Activated B cell treated with CpG ODN at 0.5 μM for 24 hours (primary cell): Measurements from ENCODE around the gene SCD5. TPM values are rescaled to one million over a fixed set of nuclear protein-coding genes. Genes with fewer than 3 reads are reported as not detected.

ENCODE experiments used
- ATAC-seq: fragments of 200-7000 bp; cut with Tn5 transposase; one replicate; pipeline ENCODE4 v1.10.0; 2021; ENCODE audit warnings: low read depth, mild to moderate bottlenecking, moderate library complexity
- CTCF ChIA-PET: fragments of 350-600 bp; sonication (Branson Sonifier 250); formaldehyde crosslinking; loops from one replicate; lab custom pipeline; 2021; ENCODE audit warnings: antibody characterized with exemption; lab: Charles Lee
- POLR2A ChIA-PET: fragments of 350-600 bp; sonication (Branson Sonifier 250); formaldehyde crosslinking; loops from one replicate; lab custom pipeline; 2021; ENCODE audit warnings: antibody characterized with exemption; lab: Charles Lee
- DNase-seq: peaks from one replicate; pipeline ENCODE4 v3.0.0; 2022
- H3K27ac Mint-ChIP-seq: one replicate; pipeline ENCODE4 v1.8.0; 2020; ENCODE audit warnings: mixed read lengths
- H3K27me3 Mint-ChIP-seq: one replicate; pipeline ENCODE4 v1.8.0; 2021; ENCODE audit warnings: mixed read lengths
- H3K36me3 Mint-ChIP-seq: one replicate; pipeline ENCODE4 v1.8.0; 2021; ENCODE audit warnings: low read depth, mixed read lengths
- H3K4me1 Mint-ChIP-seq: one replicate; pipeline ENCODE4 v1.8.0; 2021; ENCODE audit warnings: mixed read lengths
- H3K4me3 Mint-ChIP-seq: one replicate; pipeline ENCODE4 v1.8.0; 2020; ENCODE audit warnings: mild to moderate bottlenecking, mixed read lengths
- H3K9me3 Mint-ChIP-seq: one replicate; pipeline ENCODE4 v1.8.0; 2020; ENCODE audit warnings: mixed read lengths
- intact Hi-C: fragments of 100-400 bp; cut with micrococcal nuclease; formaldehyde crosslinking; loops from one replicate; pipeline ENCODE4 v1.15.1; 2024
- total RNA-seq: library from RNA; stranded (reverse); gene quantifications from 2 replicates; pipeline ENCODE4 v1.2.3, GENCODE V29; 2022
- TF ChIP-seq, protein P1 (sequence below): fragments of 200-600 bp; IDR thresholded peaks from one replicate; pipeline ENCODE4 v1.8.0; 2022; ENCODE audit warnings: antibody characterized with exemption, mild to moderate bottlenecking

Gene SCD5
- total RNA-seq, 1 donor from 2014 or later: not detected

DNA sequence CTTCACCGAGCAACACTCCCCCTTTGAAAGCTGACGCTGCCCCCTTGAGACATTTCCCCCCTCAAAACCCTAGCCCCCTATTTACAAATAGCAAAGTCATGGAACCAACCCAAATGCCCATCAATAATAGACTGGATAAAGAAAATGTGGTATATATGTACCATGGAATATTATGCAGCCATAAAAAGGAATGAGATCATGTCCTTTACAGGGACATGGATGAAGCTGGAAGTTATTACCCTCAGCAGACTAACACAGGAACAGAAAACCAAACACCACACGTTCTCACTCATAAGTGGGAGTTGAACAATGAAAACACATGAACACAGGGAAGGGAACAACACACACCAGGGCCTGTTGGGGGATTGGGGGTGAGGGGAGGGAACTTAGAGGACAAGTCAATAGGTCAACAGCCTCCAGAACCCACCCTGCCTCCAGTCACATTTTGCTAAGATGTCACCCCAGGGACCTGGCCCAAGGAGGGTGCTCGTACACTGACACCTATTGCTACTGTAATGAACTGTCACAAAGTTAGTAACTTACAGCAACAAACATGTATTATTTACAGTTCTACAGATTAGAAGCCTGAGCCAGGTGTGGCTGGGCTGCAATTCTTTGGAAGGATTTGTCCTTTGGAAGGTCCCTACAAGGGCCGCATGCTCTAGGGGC is 20.6 kb downstream of the SCD5 start:
- H3K9me3 Mint-ChIP-seq: peaks cover 3% of the 10 kb centered on the region
- ChIA-PET POLR2A (no interaction called here), CTCF (no interaction called here)
- intact Hi-C loops: no loop called here
- no peak overlapping the region for H3K27ac Mint-ChIP-seq
- DNase-seq (no peak), ATAC-seq (no peak)
- H3K27me3 Mint-ChIP-seq: peaks cover 5% of the 10 kb centered on the region
- no peaks in the 10 kb centered on the region for H3K4me1 Mint-ChIP-seq
- no peaks in the 10 kb centered on the region for H3K36me3 Mint-ChIP-seq
- TF ChIP-seq, protein P1, sequence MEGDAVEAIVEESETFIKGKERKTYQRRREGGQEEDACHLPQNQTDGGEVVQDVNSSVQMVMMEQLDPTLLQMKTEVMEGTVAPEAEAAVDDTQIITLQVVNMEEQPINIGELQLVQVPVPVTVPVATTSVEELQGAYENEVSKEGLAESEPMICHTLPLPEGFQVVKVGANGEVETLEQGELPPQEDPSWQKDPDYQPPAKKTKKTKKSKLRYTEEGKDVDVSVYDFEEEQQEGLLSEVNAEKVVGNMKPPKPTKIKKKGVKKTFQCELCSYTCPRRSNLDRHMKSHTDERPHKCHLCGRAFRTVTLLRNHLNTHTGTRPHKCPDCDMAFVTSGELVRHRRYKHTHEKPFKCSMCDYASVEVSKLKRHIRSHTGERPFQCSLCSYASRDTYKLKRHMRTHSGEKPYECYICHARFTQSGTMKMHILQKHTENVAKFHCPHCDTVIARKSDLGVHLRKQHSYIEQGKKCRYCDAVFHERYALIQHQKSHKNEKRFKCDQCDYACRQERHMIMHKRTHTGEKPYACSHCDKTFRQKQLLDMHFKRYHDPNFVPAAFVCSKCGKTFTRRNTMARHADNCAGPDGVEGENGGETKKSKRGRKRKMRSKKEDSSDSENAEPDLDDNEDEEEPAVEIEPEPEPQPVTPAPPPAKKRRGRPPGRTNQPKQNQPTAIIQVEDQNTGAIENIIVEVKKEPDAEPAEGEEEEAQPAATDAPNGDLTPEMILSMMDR: no peak
- no peak overlapping the region for H3K4me3 Mint-ChIP-seq

- Mint-ChIP-seq H3K36me3 (no peaks in the 10 kb centered on the region), H3K27me3 (peaks cover 9% of the 10 kb centered on the region), H3K27ac (no peak overlapping the region), H3K9me3 (peaks cover 3% of the 10 kb centered on the region), H3K4me3 (no peak overlapping the region), H3K4me1 (no peaks in the 10 kb centered on the region)
- ATAC-seq (no peak), DNase-seq (no peak)
- intact Hi-C loops: no loop called here
- POLR2A ChIA-PET: no interaction called here
- TF ChIP-seq, protein P1: no peak
- CTCF ChIA-PET: no interaction called here
Observed at GRCh38 chr4:82776925-82777542, 21.6 kb downstream of the SCD5 start.

- ATAC-seq: no peak
- ChIA-PET POLR2A (no interaction called here), CTCF (no interaction called here)
- Mint-ChIP-seq H3K27ac (no peak overlapping the region), H3K27me3 (peaks cover 10% of the 10 kb centered on the region), H3K4me1 (no peaks in the 10 kb centered on the region), H3K36me3 (no peaks in the 10 kb centered on the region), H3K9me3 (peaks cover 3% of the 10 kb centered on the region), H3K4me3 (no peak overlapping the region)
- DNase-seq: no peak
- TF ChIP-seq, protein P1: no peak
- intact Hi-C loops: no loop called here
Observed at GRCh38 chr4:82775243-82775642, 23.4 kb downstream of the SCD5 start.

DNA sequence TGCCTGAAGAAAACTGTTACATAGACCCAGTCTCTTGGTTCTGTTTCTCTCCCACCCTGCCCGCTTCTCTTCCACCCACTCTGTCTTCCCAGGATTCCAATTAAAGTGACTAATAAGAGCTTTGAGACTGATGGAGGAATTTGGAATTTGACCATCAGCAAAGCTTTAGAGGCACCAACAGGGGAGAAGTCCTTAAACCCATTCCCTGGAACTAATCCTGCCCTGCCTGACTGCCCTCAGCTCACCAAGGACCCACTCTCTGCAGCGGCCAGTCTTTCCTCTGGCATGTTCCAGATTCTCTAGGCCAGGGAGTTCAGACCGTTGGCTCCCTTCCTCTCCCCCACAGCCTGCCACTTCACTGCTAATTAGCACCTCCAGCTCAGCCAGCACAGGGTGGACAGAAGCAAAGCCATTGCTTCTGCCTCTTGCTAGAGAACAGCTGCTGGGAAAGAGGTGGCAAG is 23.9 kb downstream of the SCD5 start:
- TF ChIP-seq, protein P1: no peak
- peaks cover 3% of the 10 kb centered on the region for H3K9me3 Mint-ChIP-seq
- no peak overlapping the region for H3K27ac Mint-ChIP-seq
- H3K27me3 Mint-ChIP-seq: peaks cover 12% of the 10 kb centered on the region
- no peaks in the 10 kb centered on the region for H3K36me3 Mint-ChIP-seq
- DNase-seq (no peak), ATAC-seq (no peak)
- ChIA-PET CTCF (no interaction called here), POLR2A (no interaction called here)
- intact Hi-C loops: no loop called here
- H3K4me1 Mint-ChIP-seq: no peaks in the 10 kb centered on the region
- H3K4me3 Mint-ChIP-seq: no peak overlapping the region

DNA sequence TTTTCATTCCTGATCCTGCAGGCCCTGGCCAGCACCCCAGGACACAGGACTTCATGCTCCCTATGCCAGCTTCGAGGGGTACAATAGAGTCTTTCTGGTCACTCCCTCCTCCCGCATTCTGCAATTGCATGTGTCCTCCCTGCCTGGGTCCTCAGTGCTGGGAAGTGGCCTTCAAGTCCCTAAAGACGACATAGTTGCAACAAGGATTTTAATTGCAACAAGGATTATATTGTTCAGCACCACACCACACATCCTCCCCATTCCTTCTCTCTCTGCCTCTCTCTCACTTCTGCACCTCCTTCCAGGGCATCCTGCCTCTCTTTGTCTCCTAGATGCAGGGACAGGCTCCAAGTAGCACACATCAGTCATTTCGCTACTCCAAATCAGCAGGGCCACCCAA is 25.5 kb downstream of the SCD5 start:
- Mint-ChIP-seq H3K4me1 (no peaks in the 10 kb centered on the region), H3K27me3 (peaks cover 12% of the 10 kb centered on the region), H3K9me3 (peaks cover 3% of the 10 kb centered on the region), H3K4me3 (no peak overlapping the region), H3K27ac (no peak overlapping the region), H3K36me3 (no peaks in the 10 kb centered on the region)
- ChIA-PET CTCF (no interaction called here), POLR2A (no interaction called here)
- ATAC-seq: no peak
- TF ChIP-seq, protein P1: no peak
- intact Hi-C loops: no loop called here
- DNase-seq: no peak
